Endothelial cell of umbilical vein (primary cell): ENCODE data around the gene TENT5D.

Source experiments
- EZH2 ChIP-seq: IDR thresholded peaks from 2 replicates; pipeline ENCODE4 v1.6.1; 2012; ENCODE audit warnings: borderline replicate concordance, low read depth, mild to moderate bottlenecking, moderate library complexity, low read length, inconsistent platforms; ENCODE audit not compliant: severe bottlenecking
- FOS ChIP-seq: IDR thresholded peaks from 2 replicates; pipeline ENCODE4 v1.6.1; 2011; ENCODE audit warnings: mild to moderate bottlenecking, low read length, moderate library complexity, borderline replicate concordance; ENCODE audit not compliant: insufficient read depth
- GATA2 ChIP-seq: IDR thresholded peaks from 2 replicates; pipeline ENCODE4 v1.7.0; 2011; ENCODE audit warnings: low read depth, mild to moderate bottlenecking, moderate library complexity, mixed read lengths, low read length; ENCODE audit not compliant: insufficient read length, insufficient read depth
- JUN ChIP-seq: IDR thresholded peaks from 2 replicates; pipeline ENCODE4 v1.6.1; 2011; ENCODE audit warnings: borderline replicate concordance, low read depth; ENCODE audit not compliant: insufficient read length, insufficient read depth
- MYC ChIP-seq: IDR thresholded peaks from one replicate; pipeline ENCODE4 v1.6.1; 2011; ENCODE audit warnings: mild to moderate bottlenecking, low read depth, low read length
- POLR2A ChIP-seq: IDR thresholded peaks from 2 replicates; pipeline ENCODE4 v1.6.1; 2012; ENCODE audit warnings: low read depth, mild to moderate bottlenecking, control low read depth, low read length
- POLR2AphosphoS5 ChIP-seq: IDR thresholded peaks from 2 replicates; pipeline ENCODE4 v1.6.1; 2012; ENCODE audit warnings: low read depth, mild to moderate bottlenecking, control low read depth, low read length, moderate library complexity; ENCODE audit not compliant: insufficient read depth
- TF ChIP-seq, protein P1 (sequence below), 2 donors: IDR thresholded peaks; 1 replicate in 1 of 2; 2 replicates in 1 of 2; pipeline ENCODE4 v1.5.1; 2011; ENCODE audit warnings: low read length in 2 of 2, mild to moderate bottlenecking in 2 of 2, moderate library complexity in 2 of 2, control low read depth in 1 of 2, inconsistent platforms in 1 of 2, low read depth in 1 of 2; ENCODE audit not compliant: insufficient read depth in 1 of 2; ENCODE audit errors: extremely low read depth in 1 of 2
- TF ChIP-seq, protein P2 (sequence below): IDR thresholded peaks from 2 replicates; pipeline ENCODE4 v1.6.1; 2011; ENCODE audit not compliant: insufficient read depth, insufficient read length

GRCh38 chrX:80432863-80433262 lies 12.6 kb downstream of the TENT5D start:
- TF ChIP-seq EZH2: no peak
- TF ChIP-seq, protein P1, sequence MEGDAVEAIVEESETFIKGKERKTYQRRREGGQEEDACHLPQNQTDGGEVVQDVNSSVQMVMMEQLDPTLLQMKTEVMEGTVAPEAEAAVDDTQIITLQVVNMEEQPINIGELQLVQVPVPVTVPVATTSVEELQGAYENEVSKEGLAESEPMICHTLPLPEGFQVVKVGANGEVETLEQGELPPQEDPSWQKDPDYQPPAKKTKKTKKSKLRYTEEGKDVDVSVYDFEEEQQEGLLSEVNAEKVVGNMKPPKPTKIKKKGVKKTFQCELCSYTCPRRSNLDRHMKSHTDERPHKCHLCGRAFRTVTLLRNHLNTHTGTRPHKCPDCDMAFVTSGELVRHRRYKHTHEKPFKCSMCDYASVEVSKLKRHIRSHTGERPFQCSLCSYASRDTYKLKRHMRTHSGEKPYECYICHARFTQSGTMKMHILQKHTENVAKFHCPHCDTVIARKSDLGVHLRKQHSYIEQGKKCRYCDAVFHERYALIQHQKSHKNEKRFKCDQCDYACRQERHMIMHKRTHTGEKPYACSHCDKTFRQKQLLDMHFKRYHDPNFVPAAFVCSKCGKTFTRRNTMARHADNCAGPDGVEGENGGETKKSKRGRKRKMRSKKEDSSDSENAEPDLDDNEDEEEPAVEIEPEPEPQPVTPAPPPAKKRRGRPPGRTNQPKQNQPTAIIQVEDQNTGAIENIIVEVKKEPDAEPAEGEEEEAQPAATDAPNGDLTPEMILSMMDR (IDR thresholded peaks at IDR 0.05; ENCODE audit: extremely low read depth in 1 of 2, insufficient read depth in 1 of 2, low read depth in 1 of 2, low read length in 2 of 2): no peak
- no peak for TF ChIP-seq POLR2AphosphoS5
- no peak for TF ChIP-seq POLR2A
- TF ChIP-seq JUN: no peak
- no peak for TF ChIP-seq MYC
- TF ChIP-seq FOS: no peak
- TF ChIP-seq, protein P2, sequence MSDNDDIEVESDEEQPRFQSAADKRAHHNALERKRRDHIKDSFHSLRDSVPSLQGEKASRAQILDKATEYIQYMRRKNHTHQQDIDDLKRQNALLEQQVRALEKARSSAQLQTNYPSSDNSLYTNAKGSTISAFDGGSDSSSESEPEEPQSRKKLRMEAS: no peak
- no peak for TF ChIP-seq GATA2
